Peyer's patch (tissue), 4 donors: Measurements from ENCODE around the gene RMDN2. TPM values are rescaled to one million over a fixed set of nuclear protein-coding genes. Genes with fewer than 3 reads are reported as not detected.
"Not testable (repeated sequence)": the region's sequence is repeated elsewhere in the genome, so short reads cannot be mapped to it uniquely, and the experiment has no call there.

Experiments used
- DNase-seq, 3 donors: peaks; one replicate each; pipeline ENCODE4 v3.0.0-alpha.2; 2017 to 2019
- H3K27ac ChIP-seq, 4 donors: fragments of 200-600 bp; sonication (generic); one replicate each; pipeline ENCODE4 v1.5.1; 2016 to 2019
- H3K27me3 ChIP-seq, 2 donors: fragments of 200-600 bp; sonication (generic); one replicate each; pipeline ENCODE4 v1.5.1; 2019
- H3K36me3 ChIP-seq, 3 donors: fragments of 200-600 bp; sonication (generic); one replicate each; pipeline ENCODE4 v1.5.1; 2016 to 2019
- H3K4me1 ChIP-seq, 4 donors: fragments of 200-600 bp; sonication (generic); one replicate each; pipeline ENCODE4 v1.5.1; 2016 to 2019
- H3K4me3 ChIP-seq, 4 donors: fragments of 200-600 bp; sonication (generic); 1 replicate in 3 of 4; 2 replicates in 1 of 4; pipeline ENCODE4 v1.5.1; 2016 to 2019; ENCODE audit warnings: mild to moderate bottlenecking in 1 of 4
- H3K9me3 ChIP-seq, 4 donors: fragments of 200-600 bp; sonication (generic); one replicate each; pipeline ENCODE4 v1.5.1; 2016 to 2019; ENCODE audit warnings: mild to moderate bottlenecking in 1 of 4
- POLR2A ChIP-seq, 2 donors: fragments of 450-650 bp; IDR thresholded peaks; one replicate each; pipeline ENCODE4 v1.5.1; 2017; ENCODE audit warnings: antibody characterized with exemption in 2 of 2, mild to moderate bottlenecking in 2 of 2, moderate library complexity in 2 of 2
- total RNA-seq, 4 donors: library from RNA; depleted of rRNA; stranded (reverse); fragments of >200 nt; gene quantifications; one replicate each; pipeline ENCODE4 v1.1.0, GENCODE V29; 2016
- TF ChIP-seq, protein P1 (sequence below), 6 experiments: fragments of 450-650 bp in 4 of 6; fragments of 200-600 bp in 2 of 6; sonication (generic) in 1 of 6; IDR thresholded peaks; one replicate each; pipeline ENCODE4 v1.5.1; 2017 to 2019; ENCODE audit warnings: antibody characterized with exemption in 6 of 6, mild to moderate bottlenecking in 3 of 6, moderate library complexity in 1 of 6

Gene RMDN2
- total RNA-seq, 4 donors from 2014 or later, result 13.2 to 39.0 (median 30.9) TPM

DNA sequence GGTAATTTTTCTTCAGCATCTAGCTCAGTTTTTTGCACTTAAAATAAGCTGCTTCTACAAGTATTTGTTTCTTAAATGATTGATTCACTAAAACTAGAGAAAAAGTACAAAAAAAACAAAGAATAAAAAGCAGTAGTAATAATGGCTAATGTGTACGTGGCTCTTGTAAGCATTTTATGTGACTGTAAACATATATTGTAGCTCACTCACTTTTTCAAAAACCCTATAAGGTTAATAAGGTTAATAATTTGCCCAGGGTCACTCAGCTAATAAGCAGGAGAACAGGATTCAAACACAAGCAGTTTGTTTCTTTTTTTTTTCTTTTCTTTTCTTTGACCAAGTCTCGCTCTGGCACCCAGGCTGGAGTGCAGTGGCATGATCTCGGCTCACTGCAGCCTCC is 67.5 kb downstream of the RMDN2 start:
- TF ChIP-seq POLR2A (IDR thresholded peaks at IDR 0.05), result no peak
- TF ChIP-seq, protein P1, sequence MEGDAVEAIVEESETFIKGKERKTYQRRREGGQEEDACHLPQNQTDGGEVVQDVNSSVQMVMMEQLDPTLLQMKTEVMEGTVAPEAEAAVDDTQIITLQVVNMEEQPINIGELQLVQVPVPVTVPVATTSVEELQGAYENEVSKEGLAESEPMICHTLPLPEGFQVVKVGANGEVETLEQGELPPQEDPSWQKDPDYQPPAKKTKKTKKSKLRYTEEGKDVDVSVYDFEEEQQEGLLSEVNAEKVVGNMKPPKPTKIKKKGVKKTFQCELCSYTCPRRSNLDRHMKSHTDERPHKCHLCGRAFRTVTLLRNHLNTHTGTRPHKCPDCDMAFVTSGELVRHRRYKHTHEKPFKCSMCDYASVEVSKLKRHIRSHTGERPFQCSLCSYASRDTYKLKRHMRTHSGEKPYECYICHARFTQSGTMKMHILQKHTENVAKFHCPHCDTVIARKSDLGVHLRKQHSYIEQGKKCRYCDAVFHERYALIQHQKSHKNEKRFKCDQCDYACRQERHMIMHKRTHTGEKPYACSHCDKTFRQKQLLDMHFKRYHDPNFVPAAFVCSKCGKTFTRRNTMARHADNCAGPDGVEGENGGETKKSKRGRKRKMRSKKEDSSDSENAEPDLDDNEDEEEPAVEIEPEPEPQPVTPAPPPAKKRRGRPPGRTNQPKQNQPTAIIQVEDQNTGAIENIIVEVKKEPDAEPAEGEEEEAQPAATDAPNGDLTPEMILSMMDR (IDR thresholded peaks at IDR 0.05), result no peak
- H3K27ac ChIP-seq, result no peak overlapping the region
- H3K4me3 ChIP-seq, result no peak overlapping the region

DNA sequence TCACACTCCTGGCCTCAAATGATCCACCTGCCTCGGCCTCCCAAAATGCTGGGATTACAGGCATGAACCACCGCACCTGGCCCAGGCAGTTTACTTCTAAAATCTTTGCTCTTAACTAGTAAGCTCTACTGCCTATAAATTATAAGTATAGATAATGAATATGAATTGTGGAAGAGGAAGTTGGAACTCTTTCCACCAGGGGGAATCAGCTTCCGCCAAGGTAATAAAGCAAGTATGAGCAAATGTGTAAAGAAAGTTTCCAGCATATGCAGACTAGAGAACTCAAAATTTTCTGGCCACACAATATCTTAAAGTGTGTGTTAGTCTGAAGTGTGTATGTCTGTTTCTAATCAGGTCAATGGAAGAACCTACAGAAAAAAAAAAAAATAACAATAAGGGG is 68.1 kb downstream of the RMDN2 start:
- no peak for DNase-seq
- no peak overlapping the region for H3K27ac ChIP-seq

More for the DNA sequence above, 67.5 kb downstream of the RMDN2 start:
- Histone ChIP-seq H3K27me3 (no peaks in the 10 kb centered on the region), H3K9me3 (no peaks in the 10 kb centered on the region), H3K36me3 (peaks cover 0 to 11% (median 0%) of the 10 kb centered on the region in 3 donors), H3K4me1 (no peaks in the 10 kb centered on the region)
- no peak for DNase-seq

GRCh38 chr2:37997629-37998028 is 72.5 kb downstream of the RMDN2 start:
- no peak for TF ChIP-seq POLR2A (IDR thresholded peaks at IDR 0.05)
- TF ChIP-seq, protein P1 (IDR thresholded peaks at IDR 0.05), result no peak
- no peak overlapping the region for H3K4me3 ChIP-seq
- no peaks in the 10 kb centered on the region for H3K4me1 ChIP-seq
- H3K36me3 ChIP-seq, result peaks cover 0 to 40% (median 0%) of the 10 kb centered on the region in 3 donors
- no peaks in the 10 kb centered on the region for H3K27me3 ChIP-seq
- H3K9me3 ChIP-seq, result no peaks in the 10 kb centered on the region
- DNase-seq, result no peak
- no peak overlapping the region for H3K27ac ChIP-seq

More for the DNA sequence above, 68.1 kb downstream of the RMDN2 start:
- TF ChIP-seq POLR2A (IDR thresholded peaks at IDR 0.05), result no peak
- TF ChIP-seq, protein P1 (IDR thresholded peaks at IDR 0.05), result no peak
- no peaks in the 10 kb centered on the region for H3K27me3 ChIP-seq
- no peak overlapping the region for H3K4me3 ChIP-seq
- no peaks in the 10 kb centered on the region for H3K9me3 ChIP-seq
- peaks cover 0 to 15% (median 0%) of the 10 kb centered on the region in 3 donors for H3K36me3 ChIP-seq
- H3K4me1 ChIP-seq, result no peaks in the 10 kb centered on the region

DNA sequence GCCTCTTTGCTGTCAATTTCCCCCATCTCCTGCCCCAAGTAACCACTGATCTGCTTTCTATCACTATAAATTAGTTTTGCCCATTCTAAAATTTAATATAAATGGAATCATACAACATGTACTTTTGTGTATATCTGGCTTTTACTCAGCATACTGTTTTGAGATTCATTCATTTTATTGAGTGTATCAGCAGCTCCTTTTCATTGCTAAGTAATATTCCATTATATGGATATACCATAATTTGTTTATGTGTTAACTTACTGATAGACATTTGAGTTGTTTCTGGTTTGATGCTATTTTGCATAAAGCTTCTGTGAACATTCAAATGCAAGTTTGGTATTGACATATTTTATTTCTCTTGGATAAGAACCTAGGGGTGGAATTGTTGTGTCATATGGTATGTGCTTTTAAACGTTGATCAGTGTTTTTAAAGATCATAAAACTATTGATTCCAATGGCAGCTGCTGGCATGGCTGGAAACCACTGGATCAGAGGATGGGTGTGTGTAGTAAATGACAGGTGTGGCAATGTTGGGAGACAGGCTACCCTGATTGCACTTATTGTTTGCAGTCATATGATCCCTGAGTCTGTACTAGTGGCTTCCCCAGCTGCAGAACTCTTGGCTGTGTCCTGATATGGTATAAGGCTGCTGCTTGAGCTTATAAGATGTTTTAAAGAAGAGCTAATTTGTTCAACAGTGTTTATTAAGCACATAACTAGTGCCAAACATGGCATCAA is 75.6 kb downstream of the RMDN2 start:
- no peak overlapping the region for H3K4me3 ChIP-seq
- TF ChIP-seq, protein P1 (IDR thresholded peaks at IDR 0.05), result no peak
- TF ChIP-seq POLR2A (IDR thresholded peaks at IDR 0.05), result no peak
- DNase-seq, result no peak

GRCh38 chr2:38010187-38010586 is 85.1 kb downstream of the RMDN2 start:
- not testable (repeated sequence) for H3K36me3 ChIP-seq, H3K9me3 ChIP-seq, DNase-seq, H3K27ac ChIP-seq, H3K27me3 ChIP-seq, H3K4me1 ChIP-seq, H3K4me3 ChIP-seq

More for the DNA sequence above, 75.6 kb downstream of the RMDN2 start:
- H3K27me3 ChIP-seq, result no peaks in the 10 kb centered on the region
- no peak overlapping the region for H3K27ac ChIP-seq
- H3K36me3 ChIP-seq, result peaks cover 0 to 40% (median 0%) of the 10 kb centered on the region in 3 donors
- no peaks in the 10 kb centered on the region for H3K4me1 ChIP-seq
- no peaks in the 10 kb centered on the region for H3K9me3 ChIP-seq

GRCh38 chr2:38010995-38011394 is 85.9 kb downstream of the RMDN2 start:
- H3K9me3 ChIP-seq, result no peaks in the 10 kb centered on the region
- peaks cover 0 to 9% (median 0%) of the 10 kb centered on the region in 3 donors for H3K36me3 ChIP-seq
- no peaks in the 10 kb centered on the region for H3K27me3 ChIP-seq
- H3K27ac ChIP-seq, result no peak overlapping the region
- DNase-seq, result no peak
- H3K4me3 ChIP-seq, result no peak overlapping the region
- H3K4me1 ChIP-seq, result no peaks in the 10 kb centered on the region
- TF ChIP-seq POLR2A (IDR thresholded peaks at IDR 0.05), result no peak
- TF ChIP-seq, protein P1 (IDR thresholded peaks at IDR 0.05), result no peak
